Activated T-cell treated with anti-CD3 and anti-CD28 coated beads for 48 hours (primary cell): Measurements from ENCODE around the gene CTNNAL1.
A peak's percentile ranks its signal among the peaks of the same experiment; 100 is the strongest.
"Not testable (repeated sequence)": the region's sequence is repeated elsewhere in the genome, so short reads cannot be mapped to it uniquely, and the experiment has no call there.

ENCODE experiments used
- DNase-seq: peaks from one replicate; pipeline ENCODE4 v3.0.0-alpha.2; 2020; ENCODE audit warnings: low read depth

CTNNAL1 gene

GRCh38 chr9:109012876-109013678, at the start of gene CTNNAL1:
CTNNAL1 (minus strand) TSS chr9:109013499; CDS start chr9:109013442, 57 bp downstream.
- peak; percentile 84 for DNase-seq

DNA sequence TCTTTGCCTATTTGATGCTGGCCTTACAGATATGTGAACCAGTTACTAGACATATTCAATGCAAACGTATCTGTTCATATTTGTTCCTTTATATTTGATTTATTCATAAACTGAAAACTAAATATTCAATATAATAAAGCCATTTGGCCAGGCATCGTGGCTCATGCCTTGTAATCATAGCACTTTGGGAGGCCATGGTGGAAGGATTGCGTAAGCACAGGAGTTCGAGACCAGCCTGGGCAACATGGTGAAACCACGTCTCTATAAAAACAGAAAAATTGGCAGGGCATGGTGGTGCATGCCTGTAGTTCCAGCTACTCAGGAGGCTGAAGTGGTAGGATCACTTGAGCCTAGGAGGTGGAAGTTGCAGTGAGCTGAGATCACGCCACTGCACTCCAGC, 49.2 kb upstream of the CTNNAL1 start:
- no peak for DNase-seq

- no peak for DNase-seq
Measured at GRCh38 chr9:109060191-109060590, 46.9 kb upstream of the CTNNAL1 start.

GRCh38 chr9:109053121-109053520, 39.8 kb upstream of the CTNNAL1 start:
- DNase-seq, result not testable (repeated sequence)

GRCh38 chr9:109052416-109052815, 39.1 kb upstream of the CTNNAL1 start:
- no peak for DNase-seq

- no peak for DNase-seq
Measured at GRCh38 chr9:109051733-109052132, 38.4 kb upstream of the CTNNAL1 start.

DNA sequence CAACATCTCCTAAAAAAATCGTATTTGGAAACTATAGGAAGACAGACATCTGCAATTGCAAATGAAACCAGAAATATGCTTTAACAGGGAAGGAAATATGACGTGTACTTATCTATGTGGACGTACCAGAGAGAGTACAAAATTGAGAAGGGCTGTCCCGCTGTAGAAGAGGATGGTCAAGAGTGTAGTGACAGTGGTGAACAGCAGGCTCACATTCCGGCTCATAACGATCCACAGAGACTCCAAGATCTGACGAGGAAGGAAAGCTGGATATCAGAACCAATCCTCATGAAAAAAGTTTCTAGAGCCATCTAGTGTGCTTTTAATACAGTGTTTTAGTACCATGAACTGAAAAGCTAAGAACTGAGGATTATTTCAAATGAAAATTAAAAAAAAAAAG, 37.1 kb upstream of the CTNNAL1 start:
- no peak for DNase-seq

DNA sequence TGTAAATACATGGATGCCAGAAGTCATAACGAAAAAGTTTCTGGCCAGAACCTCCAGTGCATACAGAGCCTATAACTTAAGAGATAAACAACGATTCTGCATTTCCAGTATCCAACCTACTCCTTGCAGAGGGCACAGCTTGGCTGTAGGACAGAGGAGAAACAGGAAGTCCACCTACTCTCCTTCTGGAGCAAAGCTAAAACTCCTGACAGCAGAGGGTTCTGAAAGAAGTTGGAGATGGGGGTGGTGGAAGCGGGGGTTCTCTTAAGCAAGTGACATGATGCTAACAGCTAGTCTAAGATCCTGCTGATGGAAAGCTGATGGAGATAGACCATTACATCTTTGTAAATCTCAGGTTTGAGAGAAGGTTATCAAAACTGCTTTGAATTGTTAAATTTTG, 35.5 kb upstream of the CTNNAL1 start:
- DNase-seq, result no peak

DNA sequence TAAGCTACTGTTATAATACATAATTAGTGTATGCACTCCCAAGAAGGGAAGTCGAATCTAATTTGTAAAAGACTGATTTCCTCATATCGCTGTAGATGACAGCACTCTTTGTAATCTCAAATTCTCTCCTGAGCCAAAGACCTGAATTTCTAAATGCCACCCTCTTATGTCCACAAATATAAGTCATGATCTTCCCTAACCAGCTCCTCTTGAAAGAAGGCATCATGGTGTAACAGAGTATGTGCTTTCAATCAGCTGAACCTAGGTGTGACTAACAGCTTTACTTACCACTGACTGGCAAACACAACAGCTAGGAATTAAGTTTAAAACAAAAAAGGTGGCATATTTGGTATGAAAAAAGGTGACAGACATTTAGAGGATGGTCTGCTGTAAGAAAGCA, 34.0 kb upstream of the CTNNAL1 start:
- no peak for DNase-seq

- DNase-seq, result no peak
Measured at GRCh38 chr9:109046346-109046745, 33.0 kb upstream of the CTNNAL1 start.

- DNase-seq, result no peak
Measured at GRCh38 chr9:109043578-109043977, 30.3 kb upstream of the CTNNAL1 start.

DNA sequence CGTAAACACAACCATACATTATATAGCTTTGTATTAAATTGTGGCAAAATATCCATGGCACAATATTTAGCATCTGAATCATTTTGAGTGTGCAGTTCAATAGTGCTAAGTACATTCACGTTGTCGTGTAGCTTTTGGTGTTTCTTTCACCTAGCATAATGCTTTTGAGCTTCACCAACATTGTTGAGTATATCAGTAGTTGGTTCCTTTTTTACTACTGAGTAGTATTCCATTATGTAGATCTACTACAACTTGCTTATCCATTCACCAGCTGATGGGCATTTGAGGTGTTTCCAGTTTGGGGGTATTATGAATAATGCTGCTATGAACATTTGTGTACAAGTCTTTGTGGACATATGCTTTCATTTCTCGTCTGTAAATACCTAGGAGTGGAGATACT, 27.3 kb upstream of the CTNNAL1 start:
- DNase-seq, result no peak

- DNase-seq, result no peak
Measured at GRCh38 chr9:109039539-109039938, 26.2 kb upstream of the CTNNAL1 start.

DNA sequence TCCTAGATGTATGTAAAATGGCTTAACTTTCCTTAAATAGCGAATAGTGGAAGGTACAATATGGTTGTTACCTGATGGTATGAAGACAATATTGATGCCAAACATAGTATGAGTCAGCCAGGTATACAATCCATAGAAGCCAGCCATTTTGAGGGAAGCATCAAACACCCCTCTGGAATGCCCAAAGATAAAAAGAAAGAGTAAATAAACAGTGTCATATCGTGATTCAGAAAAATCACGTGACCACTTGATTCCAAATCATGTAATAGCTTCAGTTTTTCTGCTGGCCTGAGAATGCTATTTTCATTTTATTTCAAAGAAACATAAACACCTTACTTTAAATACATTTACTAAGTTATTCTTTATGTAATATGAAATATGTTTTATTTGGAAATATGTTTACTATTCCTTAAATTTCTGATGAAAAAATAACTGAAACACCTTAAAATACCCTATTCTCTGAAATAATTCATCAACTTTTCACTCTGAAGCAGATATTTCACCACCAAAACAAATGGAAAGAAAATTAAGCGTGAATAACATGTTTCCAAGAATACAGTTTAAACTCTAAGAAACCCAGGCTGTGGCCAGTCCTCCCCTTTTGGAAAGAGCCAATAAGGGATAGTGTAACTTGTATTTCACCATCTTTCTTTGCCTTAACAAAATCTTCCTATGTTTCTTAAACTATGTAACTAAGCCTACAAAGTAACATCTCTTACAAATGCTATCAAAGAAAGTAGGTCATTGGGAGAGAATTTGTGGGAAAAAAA, 24.8 kb upstream of the CTNNAL1 start:
- DNase-seq, result no peak

DNA sequence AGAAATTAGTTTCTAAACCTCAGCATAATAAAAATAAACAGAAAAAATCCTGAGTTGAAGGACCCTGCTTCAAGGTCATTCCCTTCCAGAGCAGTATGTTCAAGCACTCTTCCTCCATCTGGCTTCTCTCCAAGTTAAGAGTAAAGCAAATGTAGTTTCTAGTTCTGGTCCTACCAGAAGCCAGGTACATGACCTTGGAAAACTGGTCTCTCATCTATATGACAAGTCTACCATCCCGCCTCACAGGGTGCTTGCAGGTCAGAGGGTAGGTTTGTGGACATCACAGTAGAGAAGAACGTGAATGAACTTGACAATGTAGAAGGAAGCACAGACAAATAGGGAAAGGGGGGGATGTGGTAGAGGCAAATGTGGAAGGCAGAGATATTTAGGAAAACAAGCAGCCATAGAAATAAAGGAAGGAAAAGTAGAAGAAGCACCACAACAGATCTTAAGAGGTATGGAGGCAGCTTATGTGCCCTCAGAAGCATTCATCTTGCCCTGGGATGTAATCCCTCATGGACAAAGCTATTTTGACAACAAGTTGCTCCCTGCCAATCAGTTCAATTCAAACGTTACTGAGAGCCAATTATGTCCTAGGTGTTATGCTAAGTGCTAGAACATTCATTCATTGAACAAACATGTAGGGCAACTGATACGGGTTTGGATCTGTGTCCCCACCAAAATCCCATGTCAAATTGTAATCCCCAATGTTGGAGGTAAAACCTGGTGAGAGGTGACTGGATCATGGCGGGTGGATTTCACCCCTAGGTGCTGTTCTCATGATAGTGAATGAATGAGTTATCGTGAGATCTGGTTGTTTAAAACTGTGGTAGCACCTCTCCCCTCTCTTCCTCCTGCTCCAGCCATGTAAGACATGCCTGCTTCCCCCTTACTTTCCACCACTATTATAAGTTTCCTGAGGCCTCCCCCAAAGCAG, 23.7 kb upstream of the CTNNAL1 start:
- no peak for DNase-seq

GRCh38 chr9:109035684-109036423, 22.6 kb upstream of the CTNNAL1 start:
- no peak for DNase-seq

- no peak for DNase-seq
Measured at GRCh38 chr9:109033941-109034700, 20.8 kb upstream of the CTNNAL1 start.

- no peak for DNase-seq
Measured at GRCh38 chr9:109031241-109031640, 17.9 kb upstream of the CTNNAL1 start.

DNA sequence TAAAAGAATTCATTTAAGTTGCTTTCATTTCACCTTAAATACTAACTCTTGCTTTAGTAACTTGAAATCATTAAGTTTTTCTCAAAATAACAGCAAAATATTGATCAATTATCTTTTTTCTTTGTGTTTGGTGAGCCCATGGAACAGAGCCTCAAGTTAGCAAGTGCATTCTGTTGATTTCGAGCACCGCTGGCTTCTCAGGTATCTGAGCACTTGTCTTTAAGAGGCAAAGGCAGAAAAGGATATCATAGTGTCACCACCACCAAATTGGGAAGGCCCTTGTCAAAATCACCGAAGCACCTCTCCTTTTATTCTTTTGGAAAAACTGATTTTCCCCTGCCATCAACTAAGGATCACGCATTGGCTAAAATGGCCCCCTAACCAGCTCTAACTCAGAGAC, 17.1 kb upstream of the CTNNAL1 start:
- DNase-seq, result no peak

DNA sequence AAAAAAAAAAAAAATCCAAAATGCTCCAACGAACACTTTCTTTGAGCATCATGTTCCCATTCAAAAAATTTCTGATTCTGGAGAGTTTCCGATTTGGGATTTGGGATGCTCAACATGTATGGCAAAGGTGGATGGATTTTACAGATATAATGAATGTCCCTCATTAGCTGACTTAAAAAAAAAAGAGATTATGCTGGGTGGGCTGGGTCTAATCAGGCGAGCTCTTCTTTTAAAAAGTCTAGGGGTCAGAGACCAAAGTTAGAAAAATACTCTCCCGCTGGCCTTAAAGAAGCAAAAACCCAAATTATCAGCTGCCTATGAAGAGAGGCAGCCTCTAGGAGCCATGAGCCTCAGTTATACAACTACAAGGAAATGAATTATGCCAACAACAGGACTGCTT, 15.2 kb upstream of the CTNNAL1 start:
- DNase-seq, result no peak

- no peak for DNase-seq
Measured at GRCh38 chr9:109027176-109027575, 13.9 kb upstream of the CTNNAL1 start.
